PC-3 (cell line): ENCODE results near the gene TTC12.

Experiments used
- EZH2phosphoT487 ChIP-seq: fragments of 300-600 bp; sonication (generic); IDR thresholded peaks from 2 replicates; pipeline ENCODE4 v1.6.1; 2018; ENCODE audit warnings: mild to moderate bottlenecking, antibody characterized with exemption, low read length, borderline replicate concordance
- TF ChIP-seq, protein P1 (sequence below): fragments of 300-600 bp; sonication (generic); conservative IDR thresholded peaks from 2 replicates; pipeline ENCODE4 v1.5.1; 2017; ENCODE audit warnings: antibody characterized with exemption, low read depth, mild to moderate bottlenecking, low read length

DNA sequence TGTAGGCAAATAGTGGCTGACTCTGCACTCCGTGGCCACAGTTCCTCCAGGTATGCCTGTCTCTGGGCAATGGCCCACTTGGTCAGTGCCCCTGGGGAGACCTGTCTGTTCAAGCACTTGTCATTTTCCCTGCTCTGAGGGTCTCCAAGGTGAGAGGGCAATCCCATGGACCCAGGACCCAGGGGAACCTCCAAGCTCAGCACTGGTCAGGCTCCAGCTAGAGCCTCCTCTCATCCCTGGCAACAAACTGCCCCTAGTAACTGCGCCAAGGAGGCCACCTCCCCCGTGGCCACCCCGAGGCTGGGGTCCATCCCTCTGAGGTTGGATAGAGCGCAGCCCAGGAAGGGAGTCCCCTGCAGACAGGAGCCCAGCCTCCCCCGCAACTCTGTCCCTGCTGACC lies 72.5 kb downstream of the TTC12 start:
- TF ChIP-seq, protein P1, sequence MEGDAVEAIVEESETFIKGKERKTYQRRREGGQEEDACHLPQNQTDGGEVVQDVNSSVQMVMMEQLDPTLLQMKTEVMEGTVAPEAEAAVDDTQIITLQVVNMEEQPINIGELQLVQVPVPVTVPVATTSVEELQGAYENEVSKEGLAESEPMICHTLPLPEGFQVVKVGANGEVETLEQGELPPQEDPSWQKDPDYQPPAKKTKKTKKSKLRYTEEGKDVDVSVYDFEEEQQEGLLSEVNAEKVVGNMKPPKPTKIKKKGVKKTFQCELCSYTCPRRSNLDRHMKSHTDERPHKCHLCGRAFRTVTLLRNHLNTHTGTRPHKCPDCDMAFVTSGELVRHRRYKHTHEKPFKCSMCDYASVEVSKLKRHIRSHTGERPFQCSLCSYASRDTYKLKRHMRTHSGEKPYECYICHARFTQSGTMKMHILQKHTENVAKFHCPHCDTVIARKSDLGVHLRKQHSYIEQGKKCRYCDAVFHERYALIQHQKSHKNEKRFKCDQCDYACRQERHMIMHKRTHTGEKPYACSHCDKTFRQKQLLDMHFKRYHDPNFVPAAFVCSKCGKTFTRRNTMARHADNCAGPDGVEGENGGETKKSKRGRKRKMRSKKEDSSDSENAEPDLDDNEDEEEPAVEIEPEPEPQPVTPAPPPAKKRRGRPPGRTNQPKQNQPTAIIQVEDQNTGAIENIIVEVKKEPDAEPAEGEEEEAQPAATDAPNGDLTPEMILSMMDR, result no peak
- TF ChIP-seq EZH2phosphoT487, result no peak
